HEK293T (cell line): ENCODE results near the gene LRRK1.

Experiments used
- CTCF ChIA-PET: fragments of 350-600 bp; formaldehyde crosslinking; extraction: SDS; loops from one replicate; lab custom pipeline; 2021; ENCODE audit warnings: antibody characterized with exemption, inconsistent platforms; lab: Yijun Ruan, JAX
- POLR2A ChIA-PET: fragments of 350-600 bp; formaldehyde crosslinking; extraction: SDS; loops from one replicate; lab custom pipeline; 2020; ENCODE audit warnings: antibody characterized with exemption, inconsistent platforms; lab: Yijun Ruan, JAX
- DNase-seq: peaks from one replicate; pipeline ENCODE4 v3.0.0; 2012; ENCODE audit warnings: mixed read lengths; ENCODE audit errors: extremely low spot score
- ARNT ChIP-seq: fragments of 450-650 bp; IDR thresholded peaks from 2 replicates; pipeline ENCODE4 v1.6.1; 2017; ENCODE audit warnings: mild to moderate bottlenecking
- BHLHE40 ChIP-seq: fragments of 450-650 bp; IDR thresholded peaks from 2 replicates; pipeline ENCODE4 v1.6.1; 2016; ENCODE audit warnings: mild to moderate bottlenecking, moderate library complexity, borderline replicate concordance
- CTBP1 ChIP-seq: fragments of 450-650 bp; IDR thresholded peaks from 2 replicates; pipeline ENCODE4 v1.6.1; 2016; ENCODE audit warnings: borderline replicate concordance
- ELF4 ChIP-seq: fragments of 450-650 bp; IDR thresholded peaks from 2 replicates; pipeline ENCODE4 v1.6.1; 2017; ENCODE audit warnings: antibody characterized with exemption
- FOXA1 ChIP-seq: fragments of 450-650 bp; IDR thresholded peaks from 2 replicates; pipeline ENCODE4 v1.6.1; 2016; ENCODE audit warnings: mild to moderate bottlenecking
- FOXK2 ChIP-seq: fragments of 450-650 bp; IDR thresholded peaks from 2 replicates; pipeline ENCODE4 v1.6.1; 2016; ENCODE audit warnings: mild to moderate bottlenecking
- FOXM1 ChIP-seq: fragments of 450-650 bp; IDR thresholded peaks from 2 replicates; pipeline ENCODE4 v1.6.1; 2017; ENCODE audit warnings: mild to moderate bottlenecking, borderline replicate concordance
- HDGF ChIP-seq: fragments of 450-650 bp; IDR thresholded peaks from 2 replicates; pipeline ENCODE4 v1.6.1; 2017; ENCODE audit warnings: antibody characterized with exemption, borderline replicate concordance
- L3MBTL2 ChIP-seq: fragments of 450-650 bp; conservative IDR thresholded peaks from 2 replicates; pipeline ENCODE4 v1.6.1; 2016; ENCODE audit warnings: mild to moderate bottlenecking
- LEF1 ChIP-seq: fragments of 450-650 bp; IDR thresholded peaks from 2 replicates; pipeline ENCODE4 v1.6.1; 2017; ENCODE audit warnings: mild to moderate bottlenecking, borderline replicate concordance
- NFRKB ChIP-seq: fragments of 450-650 bp; IDR thresholded peaks from 2 replicates; pipeline ENCODE4 v1.6.1; 2016; ENCODE audit warnings: mild to moderate bottlenecking, moderate library complexity
- SP1 ChIP-seq: fragments of 450-650 bp; IDR thresholded peaks from 2 replicates; pipeline ENCODE4 v1.6.1; 2017
- SUZ12 ChIP-seq: fragments of 450-650 bp; IDR thresholded peaks from 2 replicates; pipeline ENCODE4 v1.6.1; 2016; ENCODE audit warnings: mild to moderate bottlenecking
- TARDBP ChIP-seq: fragments of 450-650 bp; IDR thresholded peaks from 2 replicates; pipeline ENCODE4 v1.6.1; 2016
- ZNF384 ChIP-seq: fragments of 450-650 bp; IDR thresholded peaks from 2 replicates; pipeline ENCODE4 v1.6.1; 2016
- TF ChIP-seq, protein P1 (sequence below): fragments of 450-650 bp; IDR thresholded peaks from 2 replicates; pipeline ENCODE4 v1.6.1; 2016

Gene LRRK1

DNA sequence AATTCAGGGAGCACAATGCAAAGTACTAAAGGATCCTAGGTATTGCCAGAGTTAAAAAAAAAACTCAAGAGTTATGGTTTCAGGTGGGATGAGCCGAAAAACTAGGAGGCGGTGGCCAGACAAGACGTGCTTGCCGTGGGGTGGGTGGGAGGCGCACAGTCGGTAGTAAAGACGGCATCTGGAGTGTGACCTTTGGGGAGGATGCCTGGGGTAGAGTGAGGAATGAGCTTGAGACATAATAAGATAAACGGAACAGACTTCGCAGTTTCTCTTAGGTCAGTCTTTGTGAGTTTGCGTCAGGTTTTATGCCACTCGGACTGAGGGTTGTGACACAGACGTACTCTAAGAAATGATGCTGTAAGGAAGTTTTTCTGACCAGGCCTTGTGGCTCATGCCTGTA is 139.6 kb downstream of the LRRK1 start:
- TF ChIP-seq ELF4 (no peak), LEF1 (no peak), CTBP1 (no peak), HDGF (no peak), ZNF384 (no peak), TARDBP (no peak), FOXM1 (no peak), SP1 (no peak), NFRKB (no peak), SUZ12 (no peak), FOXA1 (no peak), L3MBTL2 (no peak), ARNT (no peak), FOXK2 (no peak), BHLHE40 (no peak)
- TF ChIP-seq, protein P1, sequence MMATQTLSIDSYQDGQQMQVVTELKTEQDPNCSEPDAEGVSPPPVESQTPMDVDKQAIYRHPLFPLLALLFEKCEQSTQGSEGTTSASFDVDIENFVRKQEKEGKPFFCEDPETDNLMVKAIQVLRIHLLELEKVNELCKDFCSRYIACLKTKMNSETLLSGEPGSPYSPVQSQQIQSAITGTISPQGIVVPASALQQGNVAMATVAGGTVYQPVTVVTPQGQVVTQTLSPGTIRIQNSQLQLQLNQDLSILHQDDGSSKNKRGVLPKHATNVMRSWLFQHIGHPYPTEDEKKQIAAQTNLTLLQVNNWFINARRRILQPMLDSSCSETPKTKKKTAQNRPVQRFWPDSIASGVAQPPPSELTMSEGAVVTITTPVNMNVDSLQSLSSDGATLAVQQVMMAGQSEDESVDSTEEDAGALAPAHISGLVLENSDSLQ: no peak
- DNase-seq: no peak
- ChIA-PET POLR2A (no interaction called here), CTCF (no interaction called here)

- no peak for TF ChIP-seq FOXA1
- no peak for TF ChIP-seq L3MBTL2
- no peak for TF ChIP-seq HDGF
- TF ChIP-seq FOXM1: no peak
- no peak for TF ChIP-seq FOXK2
- no peak for TF ChIP-seq BHLHE40
- no peak for TF ChIP-seq CTBP1
- TF ChIP-seq SUZ12: no peak
- TF ChIP-seq NFRKB: no peak
- CTCF ChIA-PET: no interaction called here
- no peak for DNase-seq
- POLR2A ChIA-PET: interaction anchor here (0.7 kb wide), 1 partner anchor 11 kb away, joined by 3 read pairs; no protein-coding TSS in a partner anchor
Measured at GRCh38 chr15:101059381-101060341, 140.5 kb downstream of the LRRK1 start.

DNA sequence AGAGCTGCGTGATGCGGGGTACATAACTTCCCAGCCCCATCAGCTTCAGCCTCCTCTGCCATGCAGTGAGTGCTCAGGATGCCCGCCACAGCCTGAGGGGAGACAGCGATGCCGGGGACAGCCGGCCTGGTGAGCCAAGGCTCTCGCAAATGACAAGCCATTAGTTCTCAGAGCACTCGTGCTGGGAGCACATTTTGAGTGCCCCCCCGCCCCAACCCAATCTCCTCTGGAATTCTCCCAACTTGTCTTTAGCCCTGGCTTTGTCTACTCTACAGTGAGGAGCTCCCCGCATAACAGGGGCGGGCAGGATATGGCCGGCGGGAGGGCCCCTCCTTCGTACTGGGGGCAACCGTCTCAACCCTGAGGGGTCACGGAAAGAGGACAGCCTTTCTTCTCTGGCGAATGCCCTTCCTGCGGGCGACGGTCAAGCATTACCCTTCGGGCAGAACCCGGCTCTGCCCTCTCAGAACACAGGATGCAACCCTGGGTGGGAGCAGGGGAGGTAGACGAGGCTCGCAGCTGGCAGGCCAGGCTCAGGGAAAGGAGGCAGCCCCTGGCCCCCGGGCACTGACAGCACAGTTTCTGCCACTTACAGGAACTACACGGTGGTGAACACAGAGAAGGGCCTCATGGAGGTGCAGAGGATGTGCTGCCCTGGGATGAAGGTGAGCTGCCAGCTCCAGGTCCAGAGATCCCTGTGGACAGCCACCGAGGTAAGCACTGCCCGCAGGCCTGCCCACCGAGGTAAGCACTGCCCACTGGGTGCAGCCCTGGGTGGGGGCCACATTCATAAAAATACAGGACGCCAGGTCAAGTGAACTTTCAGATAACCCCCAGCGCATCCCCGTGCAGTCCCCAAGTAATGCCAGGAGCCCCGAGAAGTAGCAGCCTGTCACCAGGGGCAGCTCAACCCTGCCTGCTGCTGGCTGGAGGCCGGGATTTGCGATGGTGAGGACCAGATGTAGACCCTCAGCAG is 141.7 kb downstream of the LRRK1 start:
- POLR2A ChIA-PET: interaction anchor here (0.7 kb wide), 1 partner anchor 12 kb away, joined by 3 read pairs; no protein-coding TSS in a partner anchor
- DNase-seq: no peak
- TF ChIP-seq ELF4 (no peak), ARNT (no peak), L3MBTL2 (no peak), CTBP1 (no peak), FOXM1 (no peak), HDGF (no peak), FOXK2 (no peak), SUZ12 (no peak), FOXA1 (no peak), LEF1 (no peak), TARDBP (no peak), BHLHE40 (no peak), SP1 (no peak), NFRKB (no peak)
- TF ChIP-seq, protein P1: no peak
- CTCF ChIA-PET: no interaction called here

DNA sequence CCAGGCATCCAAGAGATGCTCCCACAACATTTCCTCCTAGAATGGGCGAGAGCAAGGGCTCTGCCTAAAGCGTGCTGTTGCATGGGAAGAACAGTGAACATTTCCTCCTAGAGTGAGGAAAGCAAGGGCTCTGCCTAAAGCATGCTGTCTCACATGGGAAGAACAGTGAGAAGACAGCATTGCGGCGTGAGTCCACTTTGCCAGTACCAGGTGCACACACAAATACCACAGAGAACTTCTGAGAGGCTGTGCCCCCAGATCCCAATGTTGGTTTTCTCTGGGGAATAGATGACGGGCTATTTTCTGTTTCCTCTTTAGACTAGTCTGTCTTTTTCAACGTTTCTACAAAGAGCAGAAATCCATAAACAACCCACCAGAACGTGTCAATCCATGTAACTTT is 142.9 kb downstream of the LRRK1 start:
- ChIA-PET POLR2A (no interaction called here), CTCF (no interaction called here)
- TF ChIP-seq HDGF: no peak
- no peak for TF ChIP-seq TARDBP
- no peak for TF ChIP-seq FOXA1
- no peak for TF ChIP-seq CTBP1
- no peak for TF ChIP-seq SP1
- no peak for TF ChIP-seq ELF4
- no peak for TF ChIP-seq ARNT
- TF ChIP-seq NFRKB: no peak
- TF ChIP-seq SUZ12: no peak
- TF ChIP-seq, protein P1: no peak

DNA sequence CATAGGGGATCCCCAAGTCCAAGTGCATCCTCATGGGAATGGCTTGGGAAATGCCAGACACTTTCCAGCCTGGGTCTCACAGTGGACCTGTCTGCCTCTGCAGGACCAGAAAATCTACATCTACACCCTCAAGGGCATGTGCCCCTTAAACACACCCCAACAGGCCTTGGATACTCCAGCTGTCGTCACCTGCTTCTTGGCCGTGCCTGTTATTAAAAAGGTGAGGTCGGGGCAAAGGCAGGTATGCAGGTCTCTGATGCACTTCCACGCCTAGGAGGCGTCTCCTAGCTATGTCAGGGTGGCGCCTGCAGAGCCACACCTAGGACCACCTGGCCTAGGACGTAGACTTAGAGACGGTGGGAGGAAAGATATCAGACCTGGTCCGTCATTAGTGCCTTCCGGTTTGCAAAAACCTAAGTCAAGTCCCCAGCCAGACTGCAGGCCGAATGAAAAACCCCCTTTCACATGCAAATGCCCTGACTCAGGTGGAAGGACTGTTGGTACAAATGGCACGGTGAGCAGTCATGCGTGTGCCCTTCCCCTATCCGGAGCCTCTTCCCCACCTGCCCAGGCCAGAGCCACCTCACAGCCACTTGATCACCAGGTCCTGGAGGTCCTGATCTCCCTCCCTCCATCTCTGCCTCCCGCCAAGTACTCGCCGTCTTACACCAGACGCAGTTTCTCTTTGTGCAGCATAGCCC is 143.5 kb downstream of the LRRK1 start:
- ChIA-PET CTCF (no interaction called here), POLR2A (no interaction called here)
- TF ChIP-seq, protein P1: no peak
- TF ChIP-seq TARDBP (no peak), ZNF384 (no peak), L3MBTL2 (no peak), ELF4 (no peak), HDGF (no peak), ARNT (no peak), FOXA1 (no peak), SP1 (no peak), CTBP1 (no peak), NFRKB (no peak), SUZ12 (no peak), FOXM1 (no peak), LEF1 (no peak), FOXK2 (no peak), BHLHE40 (no peak)
- DNase-seq: no peak

More for the DNA sequence above, 142.9 kb downstream of the LRRK1 start:
- DNase-seq: no peak
